GM19193 (cell line): ENCODE results near the gene HVCN1.

Source experiments
- POLR2A ChIP-seq: IDR thresholded peaks from 4 replicates; pipeline ENCODE4 v1.6.1; 2011; ENCODE audit not compliant: insufficient read depth, insufficient read length; ENCODE audit errors: extremely low read depth

The HVCN1 gene

GRCh38 chr12:110705309-110705708 lies 16.4 kb upstream of the HVCN1 start:
- TF ChIP-seq POLR2A = no peak

- TF ChIP-seq POLR2A = no peak
Observed at GRCh38 chr12:110704750-110705149, 15.8 kb upstream of the HVCN1 start.

GRCh38 chr12:110704231-110704630 lies 15.3 kb upstream of the HVCN1 start:
- no peak for TF ChIP-seq POLR2A

GRCh38 chr12:110702081-110702480 lies 13.2 kb upstream of the HVCN1 start:
- no peak for TF ChIP-seq POLR2A

GRCh38 chr12:110699591-110700445 lies 10.9 kb upstream of the HVCN1 start:
- no peak for TF ChIP-seq POLR2A

- TF ChIP-seq POLR2A = no peak
Observed at GRCh38 chr12:110698171-110698902, 9.4 kb upstream of the HVCN1 start.

- TF ChIP-seq POLR2A = no peak
Observed at GRCh38 chr12:110697236-110697635, 8.3 kb upstream of the HVCN1 start.

GRCh38 chr12:110696283-110696682 lies 7.4 kb upstream of the HVCN1 start:
- TF ChIP-seq POLR2A = no peak

GRCh38 chr12:110694330-110694901 lies 5.5 kb upstream of the HVCN1 start:
- no peak for TF ChIP-seq POLR2A

GRCh38 chr12:110693731-110694130 lies 4.8 kb upstream of the HVCN1 start:
- TF ChIP-seq POLR2A = no peak

- no peak for TF ChIP-seq POLR2A
Observed at GRCh38 chr12:110690127-110690430, 1.2 kb upstream of the HVCN1 start.

GRCh38 chr12:110689281-110690126 lies 589 bp upstream of the HVCN1 start:
- peak; percentile 74 for TF ChIP-seq POLR2A

- peak; percentile 47 for TF ChIP-seq POLR2A
Observed at GRCh38 chr12:110687396-110688169, 1.3 kb downstream of the HVCN1 start.

GRCh38 chr12:110686294-110686903 lies 2.5 kb downstream of the HVCN1 start:
- no peak for TF ChIP-seq POLR2A
